ENCODE results near the gene LIPI.

- TF ChIP-seq, protein P1, sequence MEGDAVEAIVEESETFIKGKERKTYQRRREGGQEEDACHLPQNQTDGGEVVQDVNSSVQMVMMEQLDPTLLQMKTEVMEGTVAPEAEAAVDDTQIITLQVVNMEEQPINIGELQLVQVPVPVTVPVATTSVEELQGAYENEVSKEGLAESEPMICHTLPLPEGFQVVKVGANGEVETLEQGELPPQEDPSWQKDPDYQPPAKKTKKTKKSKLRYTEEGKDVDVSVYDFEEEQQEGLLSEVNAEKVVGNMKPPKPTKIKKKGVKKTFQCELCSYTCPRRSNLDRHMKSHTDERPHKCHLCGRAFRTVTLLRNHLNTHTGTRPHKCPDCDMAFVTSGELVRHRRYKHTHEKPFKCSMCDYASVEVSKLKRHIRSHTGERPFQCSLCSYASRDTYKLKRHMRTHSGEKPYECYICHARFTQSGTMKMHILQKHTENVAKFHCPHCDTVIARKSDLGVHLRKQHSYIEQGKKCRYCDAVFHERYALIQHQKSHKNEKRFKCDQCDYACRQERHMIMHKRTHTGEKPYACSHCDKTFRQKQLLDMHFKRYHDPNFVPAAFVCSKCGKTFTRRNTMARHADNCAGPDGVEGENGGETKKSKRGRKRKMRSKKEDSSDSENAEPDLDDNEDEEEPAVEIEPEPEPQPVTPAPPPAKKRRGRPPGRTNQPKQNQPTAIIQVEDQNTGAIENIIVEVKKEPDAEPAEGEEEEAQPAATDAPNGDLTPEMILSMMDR (IDR thresholded peaks at IDR 0.05) = no peak
- no peak for TF ChIP-seq ZFX (IDR thresholded peaks at IDR 0.05; ENCODE audit: borderline replicate concordance)
These were observed 131.9 kb downstream of the LIPI start for GRCh38 chr21:14078746-14079375.
